CD8-positive, alpha-beta memory T cell (primary cell): Measurements from ENCODE around the gene ABHD6. TPM values are rescaled to one million over a fixed set of nuclear protein-coding genes. Genes with fewer than 3 reads are reported as not detected.
"Not testable (repeated sequence)": the region's sequence is repeated elsewhere in the genome, so short reads cannot be mapped to it uniquely, and the experiment has no call there.

Experiments used
- CTCF ChIA-PET: fragments of 350-600 bp; sonication (Branson Sonifier 250); formaldehyde crosslinking; loops from one replicate; lab custom pipeline; 2021; ENCODE audit warnings: antibody characterized with exemption; lab: Charles Lee
- POLR2A ChIA-PET: fragments of 350-600 bp; sonication (Branson Sonifier 250); formaldehyde crosslinking; loops from one replicate; lab custom pipeline; 2021; ENCODE audit warnings: antibody characterized with exemption; lab: Charles Lee
- DNase-seq, 5 donors: peaks; one replicate each; pipeline versions ENCODE4 v3.0.0 to v3.0.0-alpha.2; 2020 to 2022; ENCODE audit warnings: mixed read lengths in 1 of 5
- H3K27ac ChIP-seq: one replicate; pipeline ENCODE4 v1.7.0; 2013; ENCODE audit warnings: low read depth, mild to moderate bottlenecking, low read length, moderate library complexity
- H3K27me3 ChIP-seq: 2 replicates; pipeline ENCODE4 v1.7.0; 2013; ENCODE audit warnings: low read length, mild to moderate bottlenecking; ENCODE audit not compliant: insufficient read depth, poor library complexity, severe bottlenecking
- H3K36me3 ChIP-seq: 2 replicates; pipeline ENCODE4 v1.7.0; 2013; ENCODE audit warnings: mild to moderate bottlenecking, low read length, moderate library complexity; ENCODE audit not compliant: insufficient read depth
- H3K4me1 ChIP-seq: 2 replicates; pipeline ENCODE4 v1.7.0; 2013; ENCODE audit warnings: mild to moderate bottlenecking, low read length, moderate library complexity; ENCODE audit not compliant: insufficient read depth
- H3K4me3 ChIP-seq: 2 replicates; pipeline ENCODE4 v1.7.0; 2013; ENCODE audit warnings: mild to moderate bottlenecking, low read length
- H3K9me3 ChIP-seq: 2 replicates; pipeline ENCODE4 v1.7.0; 2013; ENCODE audit warnings: mild to moderate bottlenecking, low read length
- H3K27ac Mint-ChIP-seq, 8 donors: one replicate each; pipeline ENCODE4 v1.8.0; 2020 to 2021; ENCODE audit warnings: mixed read lengths in 8 of 8, mild to moderate bottlenecking in 6 of 8, inconsistent platforms in 3 of 8, moderate library complexity in 3 of 8
- H3K27me3 Mint-ChIP-seq, 2 donors: one replicate each; pipeline ENCODE4 v1.8.0; 2020 to 2021; ENCODE audit warnings: mixed read lengths in 2 of 2, mild to moderate bottlenecking in 1 of 2, moderate library complexity in 1 of 2
- H3K36me3 Mint-ChIP-seq, 3 donors: one replicate each; pipeline ENCODE4 v1.8.0; 2020 to 2021; ENCODE audit warnings: mixed read lengths in 3 of 3, inconsistent platforms in 1 of 3, mild to moderate bottlenecking in 1 of 3
- H3K4me1 Mint-ChIP-seq, 3 donors: one replicate each; pipeline ENCODE4 v1.8.0; 2020 to 2021; ENCODE audit warnings: mixed read lengths in 3 of 3, inconsistent platforms in 1 of 3, mild to moderate bottlenecking in 1 of 3
- H3K4me3 Mint-ChIP-seq, 7 donors: one replicate each; pipeline ENCODE4 v1.8.0; 2020 to 2021; ENCODE audit warnings: mixed read lengths in 7 of 7, mild to moderate bottlenecking in 6 of 7, moderate library complexity in 4 of 7, inconsistent platforms in 2 of 7
- H3K9me3 Mint-ChIP-seq, 5 donors: one replicate each; pipeline ENCODE4 v1.8.0; 2020 to 2022; ENCODE audit warnings: mixed read lengths in 5 of 5, mild to moderate bottlenecking in 3 of 5, moderate library complexity in 2 of 5, inconsistent platforms in 1 of 5
- polyA plus RNA-seq: library from polyadenylated mRNA; unstranded; fragments of 300-500 nt; fragmentation: Illumina TruSeq; gene quantifications from one replicate; pipeline ENCODE4 v1.2.3, GENCODE V29; 2021
- total RNA-seq, 2 experiments: library from RNA; stranded (reverse); gene quantifications; one replicate each; pipeline ENCODE4 v1.2.3, GENCODE V29; 2021

Gene ABHD6
- total and polyA plus RNA-seq, 3 experiments from 2014 or later, result 6.6 to 10.6 (median 7.1) TPM

- H3K27ac Mint-ChIP-seq, DNase-seq, H3K9me3 Mint-ChIP-seq, H3K4me3 ChIP-seq, H3K36me3 ChIP-seq, H3K4me1 ChIP-seq, H3K27ac ChIP-seq, POLR2A ChIA-PET, H3K36me3 Mint-ChIP-seq, H3K4me3 Mint-ChIP-seq, H3K27me3 ChIP-seq, H3K4me1 Mint-ChIP-seq, H3K9me3 ChIP-seq: not testable (repeated sequence)
- H3K27me3 Mint-ChIP-seq, result peaks cover 12 to 41% of the 10 kb centered on the region in 2 donors
- CTCF ChIA-PET, result interaction anchor here (1.6 kb wide), 1 partner anchor 10 kb away, joined by 4 read pairs; no protein-coding TSS in a partner anchor
Observed at GRCh38 chr3:58227933-58228332, 9.7 kb upstream of the ABHD6 start.

GRCh38 chr3:58230876-58231552 is 6.6 kb upstream of the ABHD6 start:
- H3K4me3 ChIP-seq, result no peak overlapping the region
- Mint-ChIP-seq H3K4me1 (no peaks in the 10 kb centered on the region), H3K36me3 (no peaks in the 10 kb centered on the region), H3K27me3 (peaks cover 14 to 49% of the 10 kb centered on the region in 2 donors), H3K4me3 (no peak overlapping the region), H3K9me3 (no peaks in the 10 kb centered on the region), H3K27ac (no peak overlapping the region)
- H3K4me1 ChIP-seq, result no peaks in the 10 kb centered on the region
- H3K27ac ChIP-seq, result no peak overlapping the region
- POLR2A ChIA-PET, result no interaction called here
- H3K9me3 ChIP-seq, result no peaks in the 10 kb centered on the region
- H3K36me3 ChIP-seq, result no peaks in the 10 kb centered on the region
- no peak for DNase-seq
- no peaks in the 10 kb centered on the region for H3K27me3 ChIP-seq
- CTCF ChIA-PET, result interaction anchor here (3.9 kb wide), 1 partner anchor 13 kb away, joined by 13 read pairs; no protein-coding TSS in a partner anchor

- no peak overlapping the region for H3K27ac Mint-ChIP-seq
- POLR2A ChIA-PET, result no interaction called here
- Histone ChIP-seq H3K9me3 (no peaks in the 10 kb centered on the region), H3K4me3 (no peak overlapping the region), H3K27ac (no peak overlapping the region), H3K27me3 (no peaks in the 10 kb centered on the region), H3K36me3 (no peaks in the 10 kb centered on the region), H3K4me1 (peaks cover 3% of the 10 kb centered on the region)
- H3K4me1 Mint-ChIP-seq, result peaks cover 0 to 4% (median 4%) of the 10 kb centered on the region in 3 donors
- H3K4me3 Mint-ChIP-seq, result no peak overlapping the region
- peaks cover 14 to 49% of the 10 kb centered on the region in 2 donors for H3K27me3 Mint-ChIP-seq
- no peaks in the 10 kb centered on the region for H3K9me3 Mint-ChIP-seq
- no peak for DNase-seq
- CTCF ChIA-PET, result interaction anchor here (3.9 kb wide), 1 partner anchor 14 kb away, joined by 13 read pairs; no protein-coding TSS in a partner anchor
- no peaks in the 10 kb centered on the region for H3K36me3 Mint-ChIP-seq
Observed at GRCh38 chr3:58231666-58232065, 5.9 kb upstream of the ABHD6 start.

GRCh38 chr3:58234516-58234931 is 3.1 kb upstream of the ABHD6 start:
- Histone ChIP-seq H3K9me3 (no peaks in the 10 kb centered on the region), H3K4me1 (peaks cover 13% of the 10 kb centered on the region), H3K4me3 (no peak overlapping the region), H3K27ac (no peak overlapping the region), H3K27me3 (no peaks in the 10 kb centered on the region), H3K36me3 (no peaks in the 10 kb centered on the region)
- Mint-ChIP-seq H3K9me3 (no peaks in the 10 kb centered on the region), H3K4me3 (peak overlapping the region in 1 of 7 donors; percentile 41), H3K27ac (no peak overlapping the region), H3K27me3 (peaks cover 13 to 32% of the 10 kb centered on the region in 2 donors), H3K36me3 (peaks cover 0 to 6% (median 0%) of the 10 kb centered on the region in 3 donors), H3K4me1 (peaks cover 10 to 15% (median 13%) of the 10 kb centered on the region in 3 donors)
- ChIA-PET POLR2A (no interaction called here), CTCF (interaction anchor here (0.9 to 3.0 kb wide), 2 partner anchors 47 to 71 kb away, joined by 3 to 9 read pairs; partner anchors contain the start of genes HTD2 and RPP14)
- no peak for DNase-seq

GRCh38 chr3:58235970-58236369 is 1.6 kb upstream of the ABHD6 start:
- H3K4me1 ChIP-seq, result peaks cover 13% of the 10 kb centered on the region
- POLR2A ChIA-PET, result interaction anchor here (0.6 kb wide), 1 partner anchor 181 kb away, joined by 3 read pairs; no protein-coding TSS in a partner anchor
- peaks cover 0 to 6% (median 0%) of the 10 kb centered on the region in 3 donors for H3K36me3 Mint-ChIP-seq
- DNase-seq, result no peak
- no peaks in the 10 kb centered on the region for H3K27me3 ChIP-seq
- H3K36me3 ChIP-seq, result no peaks in the 10 kb centered on the region
- H3K9me3 ChIP-seq, result no peaks in the 10 kb centered on the region
- H3K4me1 Mint-ChIP-seq, result peaks cover 10 to 15% (median 13%) of the 10 kb centered on the region in 3 donors
- H3K9me3 Mint-ChIP-seq, result no peaks in the 10 kb centered on the region
- CTCF ChIA-PET, result no interaction called here
- peaks cover 7 to 22% of the 10 kb centered on the region in 2 donors for H3K27me3 Mint-ChIP-seq
- peak overlapping the region; percentile 42 to 93 (median 89) for H3K4me3 Mint-ChIP-seq
- H3K4me3 ChIP-seq, result no peak overlapping the region
- H3K27ac ChIP-seq, result no peak overlapping the region
- peak overlapping the region in 3 of 8 donors; percentile 15 to 52 (median 33) for H3K27ac Mint-ChIP-seq

DNA sequence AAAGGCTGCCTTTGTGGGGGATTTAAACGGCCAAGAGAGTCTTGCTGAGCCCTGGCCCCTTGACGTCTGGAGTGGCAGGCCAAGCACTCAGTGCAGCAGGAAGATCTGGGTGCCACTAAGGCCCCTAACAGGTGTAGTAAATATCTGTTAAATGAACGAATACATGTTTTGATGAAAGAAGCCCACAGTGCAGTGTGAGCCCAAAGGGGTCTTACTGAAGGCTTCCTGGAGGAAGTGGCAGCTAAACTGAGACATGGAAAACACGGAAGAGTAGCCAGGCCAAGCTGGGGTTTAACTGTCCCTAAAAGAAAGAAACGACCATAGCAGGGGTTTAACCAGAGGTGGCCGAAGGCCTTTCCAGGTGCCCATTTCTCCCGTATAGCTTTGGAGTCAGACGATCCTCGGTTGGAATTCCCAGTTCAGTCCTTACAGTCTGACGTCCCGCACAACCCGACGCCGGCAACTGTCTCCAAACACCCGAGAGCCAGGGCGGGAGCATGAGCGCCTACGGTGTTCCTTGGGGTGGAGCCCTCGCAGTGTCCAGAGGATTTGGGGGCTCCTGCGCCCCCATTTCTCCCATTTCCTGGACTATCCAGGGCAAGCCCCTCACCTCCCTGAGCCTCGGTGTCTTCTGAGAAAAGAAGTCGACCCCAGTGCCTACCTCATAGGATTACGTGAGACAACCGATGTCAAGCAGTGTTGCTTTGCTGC is 910 bp upstream of the ABHD6 start:
- peaks cover 13% of the 10 kb centered on the region for H3K4me1 ChIP-seq
- H3K27ac ChIP-seq, result peak overlapping the region; percentile 44
- peaks cover 13 to 17% (median 15%) of the 10 kb centered on the region in 3 donors for H3K4me1 Mint-ChIP-seq
- H3K4me3 Mint-ChIP-seq, result peak overlapping the region; percentile 82 to 93 (median 91)
- no peaks in the 10 kb centered on the region for H3K9me3 Mint-ChIP-seq
- POLR2A ChIA-PET, result interaction anchor here (0.6 kb wide), 1 partner anchor 180 kb away, joined by 3 read pairs; no protein-coding TSS in a partner anchor
- no peak for DNase-seq
- no peaks in the 10 kb centered on the region for H3K27me3 ChIP-seq
- peaks cover 0 to 6% (median 0%) of the 10 kb centered on the region in 3 donors for H3K36me3 Mint-ChIP-seq
- H3K27me3 Mint-ChIP-seq, result peaks cover 5 to 15% of the 10 kb centered on the region in 2 donors
- H3K9me3 ChIP-seq, result no peaks in the 10 kb centered on the region
- CTCF ChIA-PET, result interaction anchor here (1.5 kb wide), 1 partner anchor 178 kb away, joined by 4 read pairs; no protein-coding TSS in a partner anchor
- H3K27ac Mint-ChIP-seq, result peak overlapping the region; percentile 26 to 97 (median 86)
- H3K4me3 ChIP-seq, result peak overlapping the region; percentile 89
- no peaks in the 10 kb centered on the region for H3K36me3 ChIP-seq

DNA sequence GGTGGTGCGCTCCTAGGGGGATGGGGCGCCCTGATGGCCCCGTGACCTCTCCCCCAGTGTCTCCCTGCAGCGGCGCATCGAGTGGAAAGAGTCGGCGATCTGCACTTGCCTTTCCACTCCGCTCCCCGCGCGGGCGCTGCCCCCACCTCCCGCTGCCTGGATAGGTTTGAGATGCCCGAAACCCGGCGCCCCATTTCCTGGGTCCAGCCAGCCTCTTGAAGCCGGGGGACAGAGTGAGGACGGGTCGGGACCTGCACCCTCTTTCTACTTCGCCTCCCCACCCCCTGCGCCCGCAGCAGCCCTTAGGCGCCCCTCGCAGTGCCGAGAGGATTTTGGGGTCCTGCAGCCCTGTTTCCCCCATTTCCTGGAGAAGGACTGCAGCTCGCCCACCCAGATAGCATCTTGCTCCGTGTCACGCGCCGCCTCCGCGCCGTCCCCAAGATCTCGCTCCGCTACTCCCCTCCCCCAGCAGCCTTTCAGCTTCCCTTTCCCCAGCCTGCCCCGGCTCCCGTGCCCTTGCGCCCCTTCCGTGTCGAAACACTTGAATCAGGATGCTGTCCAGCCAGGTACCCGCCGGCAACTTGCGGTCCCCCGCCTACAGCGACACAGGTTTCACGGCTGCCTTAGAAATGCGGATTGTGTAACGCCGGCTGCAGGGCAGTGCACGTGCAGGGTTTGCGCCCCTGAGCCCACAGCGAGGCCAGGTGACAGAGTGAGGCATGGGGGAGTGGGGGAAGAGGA is 519 bp downstream of the ABHD6 start:
- Histone ChIP-seq H3K4me3 (peak overlapping the region; percentile 89), H3K36me3 (no peaks in the 10 kb centered on the region), H3K9me3 (no peaks in the 10 kb centered on the region), H3K27me3 (no peaks in the 10 kb centered on the region), H3K27ac (peak overlapping the region; percentile 43), H3K4me1 (peaks cover 13% of the 10 kb centered on the region)
- H3K27me3 Mint-ChIP-seq, result peaks cover 3 to 6% of the 10 kb centered on the region in 2 donors
- H3K27ac Mint-ChIP-seq, result peak overlapping the region; percentile 34 to 84 (median 64)
- DNase-seq, result peak in 4 of 5 donors; percentile 14 to 77 (median 22)
- H3K4me1 Mint-ChIP-seq, result peaks cover 13 to 22% (median 15%) of the 10 kb centered on the region in 3 donors
- peak overlapping the region; percentile 82 to 94 (median 92) for H3K4me3 Mint-ChIP-seq
- ChIA-PET CTCF (interaction anchor here (0.9 to 2.0 kb wide), 4 partner anchors 67 to 254 kb away, joined by 3 to 6 read pairs (median 4); partner anchors contain the start of genes HTD2, KCTD6 and RPP14), POLR2A (no interaction called here)
- no peaks in the 10 kb centered on the region for H3K9me3 Mint-ChIP-seq
- peaks cover 0 to 6% (median 1%) of the 10 kb centered on the region in 3 donors for H3K36me3 Mint-ChIP-seq
